Lower leg skin (tissue), 4 donors: ENCODE results near the gene SHISA6. TPM values are rescaled to one million over a fixed set of nuclear protein-coding genes. Genes with fewer than 3 reads are reported as not detected.
"Not testable (repeated sequence)": the region's sequence is repeated elsewhere in the genome, so short reads cannot be mapped to it uniquely, and the experiment has no call there.

Source experiments
- DNase-seq, 2 donors: peaks; one replicate each; pipeline ENCODE4 v3.0.0-alpha.2; 2019; ENCODE audit warnings: low spot score in 2 of 2
- H3K4me3 ChIP-seq: fragments of 200-600 bp; sonication (generic); 2 replicates; pipeline ENCODE4 v1.5.1; 2017; ENCODE audit warnings: mild to moderate bottlenecking, low read depth; ENCODE audit not compliant: poor library complexity, severe bottlenecking
- POLR2A ChIP-seq, 2 donors: fragments of 450-650 bp; IDR thresholded peaks; one replicate each; pipeline ENCODE4 v1.6.1; 2016 to 2017; ENCODE audit warnings: antibody characterized with exemption in 2 of 2, mild to moderate bottlenecking in 1 of 2, moderate library complexity in 1 of 2
- WGBS, 2 donors: methylation state at CpG; one replicate each; pipeline ENCODE4 v1.1.5; 2018; 5-methylcytosine and 5-hydroxymethylcytosine counted together
- intact Hi-C: fragments of 100-400 bp; cut with DNase I; formaldehyde crosslinking; loops from one replicate; pipeline ENCODE4 v1.15.0; 2023; ENCODE audit warnings: low total_unique reads
- total RNA-seq, 4 donors: library from RNA; depleted of rRNA; stranded (reverse); fragments of >200 nt; gene quantifications; one replicate each; pipeline ENCODE4 v1.1.0, GENCODE V29; 2016
- TF ChIP-seq, protein P1 (sequence below), 3 donors: fragments of 450-650 bp; IDR thresholded peaks; one replicate each; pipeline ENCODE4 v1.5.1; 2016; ENCODE audit warnings: antibody characterized with exemption in 3 of 3, mild to moderate bottlenecking in 3 of 3, moderate library complexity in 2 of 3

The SHISA6 gene
- total RNA-seq, 4 donors from 2014 or later = 0.72 to 2.8 (median 1.4) TPM

GRCh38 chr17:11308531-11308930, 67.5 kb downstream of the SHISA6 start:
- TF ChIP-seq, protein P1, sequence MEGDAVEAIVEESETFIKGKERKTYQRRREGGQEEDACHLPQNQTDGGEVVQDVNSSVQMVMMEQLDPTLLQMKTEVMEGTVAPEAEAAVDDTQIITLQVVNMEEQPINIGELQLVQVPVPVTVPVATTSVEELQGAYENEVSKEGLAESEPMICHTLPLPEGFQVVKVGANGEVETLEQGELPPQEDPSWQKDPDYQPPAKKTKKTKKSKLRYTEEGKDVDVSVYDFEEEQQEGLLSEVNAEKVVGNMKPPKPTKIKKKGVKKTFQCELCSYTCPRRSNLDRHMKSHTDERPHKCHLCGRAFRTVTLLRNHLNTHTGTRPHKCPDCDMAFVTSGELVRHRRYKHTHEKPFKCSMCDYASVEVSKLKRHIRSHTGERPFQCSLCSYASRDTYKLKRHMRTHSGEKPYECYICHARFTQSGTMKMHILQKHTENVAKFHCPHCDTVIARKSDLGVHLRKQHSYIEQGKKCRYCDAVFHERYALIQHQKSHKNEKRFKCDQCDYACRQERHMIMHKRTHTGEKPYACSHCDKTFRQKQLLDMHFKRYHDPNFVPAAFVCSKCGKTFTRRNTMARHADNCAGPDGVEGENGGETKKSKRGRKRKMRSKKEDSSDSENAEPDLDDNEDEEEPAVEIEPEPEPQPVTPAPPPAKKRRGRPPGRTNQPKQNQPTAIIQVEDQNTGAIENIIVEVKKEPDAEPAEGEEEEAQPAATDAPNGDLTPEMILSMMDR (IDR thresholded peaks at IDR 0.05) = no peak
- TF ChIP-seq POLR2A (IDR thresholded peaks at IDR 0.05) = no peak
- 63 to 64% methylated on average over 7 of the region's 7 CpGs for WGBS, 2 donors
- intact Hi-C loops = no loop called here
- peak in 1 of 2 donors; percentile 78 for DNase-seq
- H3K4me3 ChIP-seq = no peak overlapping the region

- WGBS, 2 donors = 85 to 88% methylated on average over 3 of the region's 3 CpGs
- H3K4me3 ChIP-seq = no peak overlapping the region
- intact Hi-C loops = no loop called here
- TF ChIP-seq, protein P1 (IDR thresholded peaks at IDR 0.05) = no peak
- TF ChIP-seq POLR2A (IDR thresholded peaks at IDR 0.05) = no peak
- DNase-seq = no peak
Measured at GRCh38 chr17:11309033-11309432, 68.0 kb downstream of the SHISA6 start.

DNA sequence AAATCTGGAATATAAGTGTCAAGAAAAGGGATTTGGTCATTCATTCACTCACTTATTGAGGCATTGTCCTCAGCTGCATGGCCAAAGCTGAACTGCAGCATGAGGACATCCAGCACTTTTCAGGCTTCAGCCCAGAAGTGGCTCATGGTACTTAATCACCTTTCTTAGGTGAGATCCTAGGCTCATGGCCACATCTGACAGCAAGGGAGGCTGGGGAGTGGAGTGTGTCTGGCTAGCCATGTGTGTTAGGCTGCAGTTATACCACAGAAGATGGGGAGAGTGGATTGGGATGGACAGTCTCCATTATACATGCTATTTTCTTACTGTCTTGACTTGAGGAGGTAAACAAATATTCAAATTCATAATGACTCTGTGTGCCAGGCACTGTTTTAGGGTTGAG, 68.8 kb downstream of the SHISA6 start:
- TF ChIP-seq POLR2A (IDR thresholded peaks at IDR 0.05) = no peak
- TF ChIP-seq, protein P1 (IDR thresholded peaks at IDR 0.05) = no peak
- intact Hi-C loops = no loop called here
- H3K4me3 ChIP-seq = no peak overlapping the region
- peak in 1 of 2 donors; percentile 56 for DNase-seq

DNA sequence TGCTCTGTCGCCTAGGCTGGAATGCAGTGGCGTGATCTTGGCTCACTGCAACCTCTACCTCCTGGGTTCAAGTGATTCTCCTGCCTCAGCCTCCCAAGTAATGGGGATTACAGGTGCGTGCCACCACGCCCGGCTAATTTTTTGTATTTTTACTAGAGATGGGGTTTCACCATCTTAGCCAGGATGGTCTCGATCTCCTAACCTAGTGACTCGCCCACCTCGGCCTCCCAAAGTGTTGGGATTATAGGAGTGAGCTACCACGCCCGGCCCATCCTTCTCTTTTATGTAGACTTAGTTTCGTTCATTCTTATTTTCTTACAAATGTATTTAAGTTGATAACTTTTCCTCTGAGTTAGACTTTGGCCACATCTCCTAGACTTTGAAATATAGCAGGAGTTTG, 75.4 kb downstream of the SHISA6 start:
- not testable (repeated sequence) for H3K4me3 ChIP-seq
- intact Hi-C loops = loop anchor here (5.0 kb wide), 1 partner anchor 609 kb away; no protein-coding TSS in a partner anchor
- 77 to 86% methylated on average over 11 of the region's 11 CpGs for WGBS, 2 donors
- peak in 1 of 2 donors; percentile 70 for DNase-seq

GRCh38 chr17:11318207-11318606, 77.2 kb downstream of the SHISA6 start:
- no peak for TF ChIP-seq POLR2A (IDR thresholded peaks at IDR 0.05)
- TF ChIP-seq, protein P1 (IDR thresholded peaks at IDR 0.05) = no peak
- H3K4me3 ChIP-seq = no peak overlapping the region
- DNase-seq = peak in 1 of 2 donors; percentile 67
- WGBS, 2 donors = 91 to 93% methylated on average over 5 of the region's 5 CpGs
- intact Hi-C loops = loop anchor here (5.0 kb wide), 1 partner anchor 611 kb away; no protein-coding TSS in a partner anchor

GRCh38 chr17:11319894-11320293, 78.9 kb downstream of the SHISA6 start:
- TF ChIP-seq, protein P1 (IDR thresholded peaks at IDR 0.05) = no peak
- no peak for TF ChIP-seq POLR2A (IDR thresholded peaks at IDR 0.05)
- WGBS, 2 donors = 65% methylated on average over 3 of the region's 3 CpGs
- intact Hi-C loops = loop anchor here (5.0 kb wide), 1 partner anchor 613 kb away; no protein-coding TSS in a partner anchor
- no peak for DNase-seq
- H3K4me3 ChIP-seq = no peak overlapping the region
